H1 (cell line): Measurements from ENCODE around the gene ZFP30. TPM values are rescaled to one million over a fixed set of nuclear protein-coding genes. Genes with fewer than 3 reads are reported as not detected.

Experiments used
- ATF3 ChIP-seq: IDR thresholded peaks from 2 replicates; pipeline ENCODE4 v1.6.1; 2011; ENCODE audit warnings: low read depth, mild to moderate bottlenecking, low read length; ENCODE audit not compliant: insufficient read depth
- BCL11A ChIP-seq, 2 experiments: IDR thresholded peaks; one replicate each; pipeline ENCODE4 v1.6.1; 2011; ENCODE audit warnings: low read depth in 2 of 2, low read length in 2 of 2, mild to moderate bottlenecking in 2 of 2
- BRCA1 ChIP-seq: IDR thresholded peaks from 2 replicates; pipeline ENCODE4 v1.6.1; 2012; ENCODE audit warnings: low read depth, low read length, improper control_type of control experiment
- CEBPB ChIP-seq: IDR thresholded peaks from 2 replicates; pipeline ENCODE4 v1.6.1; 2012; ENCODE audit warnings: low read depth, low read length
- CREB1 ChIP-seq: IDR thresholded peaks from 2 replicates; pipeline ENCODE4 v1.6.1; 2012; ENCODE audit warnings: inconsistent platforms
- EGR1 ChIP-seq: IDR thresholded peaks from 2 replicates; pipeline ENCODE4 v1.6.1; 2011; ENCODE audit warnings: low read depth, low read length, borderline replicate concordance
- GTF2F1 ChIP-seq: IDR thresholded peaks from 2 replicates; pipeline ENCODE4 v1.6.1; 2012; ENCODE audit warnings: low read depth, low read length, improper control_type of control experiment, borderline replicate concordance
- KDM4A ChIP-seq: IDR thresholded peaks from one replicate; pipeline ENCODE4 v1.7.1; 2012; ENCODE audit warnings: low read depth, mild to moderate bottlenecking, moderate library complexity, low read length, inconsistent platforms; ENCODE audit not compliant: severe bottlenecking
- MAFK ChIP-seq: IDR thresholded peaks from 2 replicates; pipeline ENCODE4 v1.6.1; 2012; ENCODE audit warnings: low read depth, mild to moderate bottlenecking, improper control_type of control experiment, low read length
- NRF1 ChIP-seq: IDR thresholded peaks from 2 replicates; pipeline ENCODE4 v1.6.1; 2011; ENCODE audit warnings: mild to moderate bottlenecking, low read depth, low read length, improper control_type of control experiment
- RAD21 ChIP-seq, 2 experiments: IDR thresholded peaks in 1 of 2; conservative IDR thresholded peaks in 1 of 2; 2 replicates each; pipeline ENCODE4 v1.6.1; 2011; ENCODE audit warnings: low read depth in 2 of 2, low read length in 2 of 2, improper control_type of control experiment in 1 of 2, inconsistent platforms in 1 of 2, mild to moderate bottlenecking in 1 of 2, moderate library complexity in 1 of 2
- RBBP5 ChIP-seq: IDR thresholded peaks from 2 replicates; pipeline ENCODE4 v1.7.1; 2012; ENCODE audit warnings: low read depth, mild to moderate bottlenecking, inconsistent platforms, low read length, moderate library complexity, borderline replicate concordance
- RFX5 ChIP-seq: IDR thresholded peaks from 2 replicates; pipeline ENCODE4 v1.6.1; 2011; ENCODE audit warnings: low read depth, low read length, improper control_type of control experiment, borderline replicate concordance
- RNF2 ChIP-seq: fragments of 200-900, 300-1000 bp; sonication (generic); IDR thresholded peaks from 2 replicates; pipeline ENCODE4 v1.7.1; 2016; ENCODE audit warnings: borderline replicate concordance, low read depth, mild to moderate bottlenecking, antibody characterized with exemption, low read length; ENCODE audit not compliant: poor library complexity, severe bottlenecking; ENCODE audit errors: missing control alignments
- SIRT6 ChIP-seq: IDR thresholded peaks from one replicate; pipeline ENCODE4 v1.7.1; 2012; ENCODE audit warnings: low read length, inconsistent platforms
- SP1 ChIP-seq: IDR thresholded peaks from 2 replicates; pipeline ENCODE4 v1.6.1; 2011; ENCODE audit warnings: low read depth, low read length
- SP4 ChIP-seq: IDR thresholded peaks from 2 replicates; pipeline ENCODE4 v1.6.1; 2012; ENCODE audit warnings: low read length, inconsistent platforms
- SRF ChIP-seq: IDR thresholded peaks from 2 replicates; pipeline ENCODE4 v1.6.1; 2011; ENCODE audit warnings: mild to moderate bottlenecking, low read depth, low read length, moderate library complexity
- SUZ12 ChIP-seq: fragments of 200-600 bp; sonication (generic); IDR thresholded peaks from 2 replicates; pipeline ENCODE4 v1.6.1; 2012; ENCODE audit warnings: mild to moderate bottlenecking, inconsistent platforms, low read length, moderate library complexity, mixed read lengths
- TAF1 ChIP-seq: IDR thresholded peaks from 2 replicates; pipeline ENCODE4 v1.6.1; 2011; ENCODE audit warnings: mild to moderate bottlenecking, low read depth, low read length
- USF2 ChIP-seq: IDR thresholded peaks from 2 replicates; pipeline ENCODE4 v1.6.1; 2011; ENCODE audit warnings: low read length, improper control_type of control experiment
- YY1 ChIP-seq: IDR thresholded peaks from 2 replicates; pipeline ENCODE4 v1.6.1; 2011; ENCODE audit warnings: low read depth, mild to moderate bottlenecking, low read length
- ZNF274 ChIP-seq: IDR thresholded peaks from 2 replicates; pipeline ENCODE4 v1.7.0; 2012; ENCODE audit warnings: low read length, borderline replicate concordance; ENCODE audit errors: extremely low read depth
- polyA plus RNA-seq, 7 experiments: library from polyadenylated mRNA; depleted of rRNA in 3 of 7; stranded (reverse) in 5 of 7; unstranded in 2 of 7; fragments of >200 nt in 5 of 7; fragments of 200-250 nt in 2 of 7; gene quantifications; 1 replicate in 5 of 7; 2 replicates in 1 of 7; 4 replicates in 1 of 7; pipeline versions ENCODE4 v1.2.1 to v1.2.3, GENCODE V29; 2011 to 2013; ENCODE audit warnings: missing spikeins in 2 of 7, mixed read lengths in 2 of 7
- total RNA-seq: library from RNA; stranded (reverse); fragmentation: NEBNext Ultra II Directional; extraction: Animal tissue kit (Norgen Biotek cat#: 25700); gene quantifications from 2 replicates; pipeline ENCODE4 v1.2.1, GENCODE V29; 2021
- TF ChIP-seq, protein P1 (sequence below): IDR thresholded peaks from 2 replicates; pipeline ENCODE4 v1.6.1; 2012; ENCODE audit warnings: inconsistent platforms

The ZFP30 gene
- total and polyA plus RNA-seq, 2 of the 8 experiments (the other 6 are each of a cell fraction or from before 2014, with no cell fraction given) = 1.4 to 6.1 TPM

GRCh38 chr19:37691881-37692504, 36.7 kb upstream of the ZFP30 start (continued):
- TF ChIP-seq, protein P1, sequence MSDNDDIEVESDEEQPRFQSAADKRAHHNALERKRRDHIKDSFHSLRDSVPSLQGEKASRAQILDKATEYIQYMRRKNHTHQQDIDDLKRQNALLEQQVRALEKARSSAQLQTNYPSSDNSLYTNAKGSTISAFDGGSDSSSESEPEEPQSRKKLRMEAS = peak; percentile 52
- no peak for TF ChIP-seq NRF1
- no peak for TF ChIP-seq RFX5
- no peak for TF ChIP-seq SRF
- no peak for TF ChIP-seq SUZ12
- TF ChIP-seq CEBPB = no peak
- no peak for TF ChIP-seq GTF2F1
- TF ChIP-seq YY1 = peak; percentile 40; the same call in 1 of the 2 replicates
- TF ChIP-seq ATF3 = no peak
- peak; percentile 94 for TF ChIP-seq KDM4A
- TF ChIP-seq SIRT6 = no peak
- TF ChIP-seq RBBP5 = no peak
- TF ChIP-seq CREB1 = peak; percentile 71
- no peak for TF ChIP-seq BRCA1
- TF ChIP-seq RNF2 = no peak
- no peak for TF ChIP-seq USF2
- TF ChIP-seq TAF1 = peak; percentile 43; the same call in 1 of the 2 replicates
- TF ChIP-seq BCL11A (IDR thresholded peaks at IDR 0.05; ENCODE audit: low read depth in 2 of 2, low read length in 2 of 2) = no peak
- TF ChIP-seq SP4 = no peak
- TF ChIP-seq MAFK = no peak
- no peak for TF ChIP-seq ZNF274
- no peak for TF ChIP-seq SP1
- peak; percentile 1 to 12; a peak in 2 of 4 replicates for TF ChIP-seq RAD21 (IDR thresholded peaks at IDR 0.05 in 1 of 2, conservative IDR thresholded peaks at IDR 0.05 in 1 of 2; ENCODE audit: low read depth in 2 of 2, low read length in 2 of 2)
- TF ChIP-seq EGR1 = 0 out of 2 replicates have a peak, but pooled peaks have one; percentile 13
